SU-DHL-6 (cell line): ENCODE data around the gene GRIK1.

ENCODE experiments used
- H2AFZ ChIP-seq: fragments of 200-600 bp; sonication (generic); 2 replicates; pipeline ENCODE4 v1.6.1; 2014; ENCODE audit warnings: low read depth, mild to moderate bottlenecking, moderate library complexity, mixed read lengths, antibody characterized with exemption, low read length; ENCODE audit not compliant: severe bottlenecking
- H3F3A ChIP-seq: fragments of 200-600 bp; shearing (Covaris generic); 2 replicates; pipeline ENCODE4 v1.6.0; 2016; ENCODE audit warnings: antibody characterized with exemption, mild to moderate bottlenecking; ENCODE audit not compliant: insufficient read depth
- H3K27ac ChIP-seq: fragments of 200-600 bp; sonication (generic); 2 replicates; pipeline ENCODE4 v1.5.1; 2016; ENCODE audit warnings: low read depth, mild to moderate bottlenecking, low read length, moderate library complexity, mixed read lengths
- H3K27me3 ChIP-seq: fragments of 200-600 bp; sonication (generic), shearing (Covaris generic); 2 replicates; pipeline ENCODE4 v1.6.0; 2014; ENCODE audit warnings: mild to moderate bottlenecking, low read length
- H3K36me3 ChIP-seq: fragments of 200-600 bp; sonication (generic); 2 replicates; pipeline ENCODE4 v1.6.1; 2014; ENCODE audit warnings: mild to moderate bottlenecking, low read length, mixed read lengths
- H3K4me2 ChIP-seq: fragments of 300-600, 200-600 bp; shearing (Covaris generic), sonication (generic); 2 replicates; pipeline ENCODE4 v1.6.0; 2014; ENCODE audit warnings: low read length, low read depth, mild to moderate bottlenecking; ENCODE audit not compliant: poor library complexity, severe bottlenecking
- H3K4me3 ChIP-seq: fragments of 200-600 bp; sonication (generic); 2 replicates; pipeline ENCODE4 v1.5.1; 2014; ENCODE audit warnings: antibody characterized with exemption, low read length, mild to moderate bottlenecking, mixed read lengths; ENCODE audit not compliant: insufficient read depth, poor library complexity, severe bottlenecking
- H3K79me2 ChIP-seq: fragments of 200-600 bp; sonication (generic); 2 replicates; pipeline ENCODE4 v1.6.1; 2014; ENCODE audit warnings: mild to moderate bottlenecking, low read length, moderate library complexity; ENCODE audit not compliant: insufficient read depth
- H3K9ac ChIP-seq: fragments of 200-600 bp; sonication (generic); 2 replicates; pipeline ENCODE4 v1.7.0; 2014; ENCODE audit warnings: mild to moderate bottlenecking, low read length
- H3K9me2 ChIP-seq: fragments of 200-600 bp; sonication (generic); replicated peaks from 2 replicates; pipeline ENCODE4 v1.6.1; 2014; ENCODE audit warnings: low read length; ENCODE audit not compliant: insufficient read depth
- H3K9me3 ChIP-seq: fragments of 200-600 bp; sonication (generic); 2 replicates; pipeline ENCODE4 v1.6.1; 2014; ENCODE audit warnings: low read length, mixed read lengths; ENCODE audit not compliant: insufficient read depth
- H4K20me1 ChIP-seq: fragments of 200-600 bp; sonication (generic); 2 replicates; pipeline ENCODE4 v1.6.1; 2014; ENCODE audit warnings: low read depth, mild to moderate bottlenecking, antibody characterized with exemption, low read length, moderate library complexity, mixed read lengths
- EZH2phosphoT487 ChIP-seq: fragments of 200-600 bp; sonication (generic), shearing (Covaris generic); conservative IDR thresholded peaks from 2 replicates; pipeline ENCODE4 v1.6.1; 2018; ENCODE audit warnings: mild to moderate bottlenecking, antibody characterized with exemption, low read length, moderate library complexity, mixed read lengths
- TF ChIP-seq, protein P1 (sequence below): fragments of 200-600 bp; sonication (generic); IDR thresholded peaks from one replicate; pipeline ENCODE4 v1.5.1; 2017; ENCODE audit warnings: antibody characterized with exemption, mild to moderate bottlenecking, low read length, moderate library complexity; ENCODE audit not compliant: insufficient read depth, poor library complexity, severe bottlenecking

GRIK1 gene

DNA sequence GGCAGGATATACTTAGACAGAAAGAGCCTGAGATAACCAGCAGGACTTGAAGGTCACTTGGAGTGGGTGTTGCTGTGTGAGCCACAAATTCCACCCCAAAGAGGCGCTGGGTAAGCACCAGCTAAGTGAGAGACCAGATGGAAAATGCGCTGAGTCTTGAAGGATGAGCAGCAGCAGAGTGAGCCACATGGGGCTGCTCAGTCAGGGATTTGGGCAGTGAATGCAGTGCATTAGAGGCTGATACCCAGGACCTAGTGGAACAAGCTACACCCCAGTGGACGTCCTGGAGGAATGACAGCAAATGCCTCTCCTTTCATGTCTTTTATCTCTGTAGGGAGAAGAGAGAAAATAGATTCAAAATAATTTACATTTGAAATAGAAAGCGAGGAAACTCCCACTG lies 11.3 kb downstream of the GRIK1 start:
- no peaks in the 10 kb centered on the region for H3K27me3 ChIP-seq
- H2AFZ ChIP-seq: no peak overlapping the region
- no peak overlapping the region for H3K4me3 ChIP-seq
- no peaks in the 10 kb centered on the region for H3K9me2 ChIP-seq
- no peaks in the 10 kb centered on the region for H3K79me2 ChIP-seq
- TF ChIP-seq, protein P1, sequence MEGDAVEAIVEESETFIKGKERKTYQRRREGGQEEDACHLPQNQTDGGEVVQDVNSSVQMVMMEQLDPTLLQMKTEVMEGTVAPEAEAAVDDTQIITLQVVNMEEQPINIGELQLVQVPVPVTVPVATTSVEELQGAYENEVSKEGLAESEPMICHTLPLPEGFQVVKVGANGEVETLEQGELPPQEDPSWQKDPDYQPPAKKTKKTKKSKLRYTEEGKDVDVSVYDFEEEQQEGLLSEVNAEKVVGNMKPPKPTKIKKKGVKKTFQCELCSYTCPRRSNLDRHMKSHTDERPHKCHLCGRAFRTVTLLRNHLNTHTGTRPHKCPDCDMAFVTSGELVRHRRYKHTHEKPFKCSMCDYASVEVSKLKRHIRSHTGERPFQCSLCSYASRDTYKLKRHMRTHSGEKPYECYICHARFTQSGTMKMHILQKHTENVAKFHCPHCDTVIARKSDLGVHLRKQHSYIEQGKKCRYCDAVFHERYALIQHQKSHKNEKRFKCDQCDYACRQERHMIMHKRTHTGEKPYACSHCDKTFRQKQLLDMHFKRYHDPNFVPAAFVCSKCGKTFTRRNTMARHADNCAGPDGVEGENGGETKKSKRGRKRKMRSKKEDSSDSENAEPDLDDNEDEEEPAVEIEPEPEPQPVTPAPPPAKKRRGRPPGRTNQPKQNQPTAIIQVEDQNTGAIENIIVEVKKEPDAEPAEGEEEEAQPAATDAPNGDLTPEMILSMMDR: no peak
- TF ChIP-seq EZH2phosphoT487: no peak
- no peak overlapping the region for H3K9ac ChIP-seq
- no peak overlapping the region for H3K4me2 ChIP-seq
- no peaks in the 10 kb centered on the region for H3K36me3 ChIP-seq
- no peaks in the 10 kb centered on the region for H4K20me1 ChIP-seq
- H3F3A ChIP-seq: no peaks in the 10 kb centered on the region
- H3K9me3 ChIP-seq: no peaks in the 10 kb centered on the region
- no peak overlapping the region for H3K27ac ChIP-seq

DNA sequence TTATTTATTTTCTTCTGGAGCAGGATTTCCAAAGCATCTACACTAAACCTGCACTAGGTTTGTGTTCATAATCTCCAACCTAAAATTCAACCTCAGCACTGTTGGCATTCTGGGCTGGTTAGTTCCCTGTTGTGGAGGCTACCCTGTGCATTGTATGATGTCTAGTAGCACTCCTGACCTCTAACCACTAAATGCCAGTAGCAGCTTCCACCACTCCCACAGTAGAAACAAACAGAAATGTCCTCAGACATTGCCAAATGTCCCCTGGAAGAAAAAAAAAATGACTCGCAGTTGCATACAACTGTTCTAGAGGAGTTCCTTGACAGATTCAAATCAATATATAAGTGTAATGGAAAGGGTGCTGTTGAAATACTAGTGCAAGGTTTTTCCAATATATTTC lies 18.9 kb downstream of the GRIK1 start:
- H4K20me1 ChIP-seq: no peaks in the 10 kb centered on the region
- no peaks in the 10 kb centered on the region for H3F3A ChIP-seq
- no peaks in the 10 kb centered on the region for H3K9me2 ChIP-seq
- H3K4me3 ChIP-seq: no peak overlapping the region
- H2AFZ ChIP-seq: no peak overlapping the region
- no peaks in the 10 kb centered on the region for H3K27me3 ChIP-seq
- no peak overlapping the region for H3K4me2 ChIP-seq
- H3K9me3 ChIP-seq: no peaks in the 10 kb centered on the region
- H3K79me2 ChIP-seq: no peaks in the 10 kb centered on the region
- H3K9ac ChIP-seq: no peak overlapping the region
- no peak overlapping the region for H3K27ac ChIP-seq
- H3K36me3 ChIP-seq: no peaks in the 10 kb centered on the region
- TF ChIP-seq EZH2phosphoT487: no peak
- TF ChIP-seq, protein P1: no peak

DNA sequence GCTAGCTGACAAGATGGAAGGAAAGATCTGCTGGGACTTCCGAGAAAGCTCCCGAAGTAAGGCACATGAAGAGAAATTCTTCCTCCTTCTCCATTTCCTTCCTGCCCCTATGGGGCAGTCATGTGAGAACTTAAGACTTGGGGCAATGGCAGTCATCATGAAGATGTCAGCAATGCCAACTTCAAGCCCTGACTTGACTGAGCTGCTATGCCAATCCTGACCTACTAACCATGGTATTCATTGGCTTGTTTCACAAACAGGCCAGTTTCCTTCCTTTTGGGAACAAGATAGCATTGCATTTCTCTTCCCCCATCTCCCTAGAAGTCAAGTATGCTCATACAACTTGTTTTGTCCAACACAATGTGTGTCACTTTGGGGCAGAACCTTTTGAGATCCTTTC lies 25.5 kb downstream of the GRIK1 start:
- Histone ChIP-seq H3F3A (no peaks in the 10 kb centered on the region), H2AFZ (no peak overlapping the region), H3K9me2 (no peaks in the 10 kb centered on the region), H3K36me3 (no peaks in the 10 kb centered on the region), H3K27ac (no peak overlapping the region), H3K9me3 (no peaks in the 10 kb centered on the region), H4K20me1 (no peaks in the 10 kb centered on the region), H3K4me2 (no peak overlapping the region), H3K9ac (no peak overlapping the region), H3K79me2 (no peaks in the 10 kb centered on the region), H3K27me3 (no peaks in the 10 kb centered on the region), H3K4me3 (no peak overlapping the region)
- TF ChIP-seq EZH2phosphoT487: no peak
- TF ChIP-seq, protein P1: no peak

DNA sequence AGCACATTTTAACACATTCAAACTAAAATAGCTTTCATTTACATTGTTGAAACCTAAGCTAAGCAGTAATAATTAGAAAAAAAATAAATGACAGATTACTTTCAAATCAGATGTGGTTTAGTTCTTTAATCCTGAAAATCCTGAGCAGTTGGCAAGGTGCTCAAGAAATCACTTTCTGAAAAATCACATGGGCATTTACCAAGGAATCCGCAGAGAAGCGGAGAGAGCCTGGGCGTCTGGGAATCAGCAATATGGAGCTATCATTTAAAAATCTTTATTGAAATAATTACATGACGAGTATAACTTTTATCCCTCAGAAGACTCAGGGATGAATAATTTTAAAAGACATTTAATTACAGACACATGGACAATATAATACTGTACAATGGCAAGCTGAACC lies 30.2 kb downstream of the GRIK1 start:
- Histone ChIP-seq H3K27me3 (no peaks in the 10 kb centered on the region), H3F3A (no peaks in the 10 kb centered on the region), H3K9ac (no peak overlapping the region), H3K9me3 (no peaks in the 10 kb centered on the region), H2AFZ (no peak overlapping the region), H3K4me3 (no peak overlapping the region), H3K27ac (no peak overlapping the region), H3K4me2 (no peak overlapping the region), H3K36me3 (no peaks in the 10 kb centered on the region; the same call in 1 of the 2 replicates), H4K20me1 (no peaks in the 10 kb centered on the region), H3K9me2 (no peaks in the 10 kb centered on the region), H3K79me2 (no peaks in the 10 kb centered on the region)
- TF ChIP-seq, protein P1: no peak
- TF ChIP-seq EZH2phosphoT487: no peak
